Lower lobe of right lung (tissue), 2 donors: ENCODE data around the gene CXCR3. TPM values are rescaled to one million over a fixed set of nuclear protein-coding genes. Genes with fewer than 3 reads are reported as not detected.
"Not testable (repeated sequence)": the region's sequence is repeated elsewhere in the genome, so short reads cannot be mapped to it uniquely, and the experiment has no call there.

Experiments
- ATAC-seq, 2 donors: fragments of 200-7000 bp; cut with Tn5 transposase; one replicate each; pipeline ENCODE4 v1.9.1; 2020 to 2022; ENCODE audit warnings: mild to moderate bottlenecking in 2 of 2, moderate library complexity in 2 of 2
- DNase-seq: peaks from one replicate; pipeline ENCODE4 v3.0.0-alpha.2; 2020
- H3K27ac ChIP-seq: fragments of 200-600 bp; one replicate; pipeline ENCODE4 v1.8.0; 2022
- H3K27me3 ChIP-seq: fragments of 200-600 bp; one replicate; pipeline ENCODE4 v1.8.0; 2022; ENCODE audit warnings: low read depth
- H3K36me3 ChIP-seq: fragments of 200-600 bp; one replicate; pipeline ENCODE4 v1.8.0; 2022; ENCODE audit warnings: mild to moderate bottlenecking
- H3K4me1 ChIP-seq: fragments of 200-600 bp; one replicate; pipeline ENCODE4 v1.8.0; 2022
- H3K4me3 ChIP-seq: fragments of 200-600 bp; one replicate; pipeline ENCODE4 v1.8.0; 2022; ENCODE audit warnings: mild to moderate bottlenecking
- H3K9me3 ChIP-seq: fragments of 200-600 bp; one replicate; pipeline ENCODE4 v1.8.0; 2022
- CTCF ChIP-seq: fragments of 200-600 bp; IDR thresholded peaks from one replicate; pipeline ENCODE4 v1.8.0; 2022; ENCODE audit warnings: antibody characterized with exemption, mild to moderate bottlenecking
- intact Hi-C: fragments of 100-400 bp; cut with DNase I; formaldehyde crosslinking; loops from one replicate; pipeline ENCODE4 v1.11.0; 2022
- total RNA-seq: library from RNA; stranded (reverse); fragmentation: NEBNext Ultra II Directional; extraction: Animal tissue kit (Norgen Biotek cat#: 25700); gene quantifications from one replicate; pipeline ENCODE4 v1.2.1, GENCODE V29; 2021
- donor health status: DM: no; HTN: yes; CAD: no; lungs with severe emphysema.

Gene CXCR3
- total RNA-seq, 1 donor from 2014 or later, result 1.9 TPM

- Histone ChIP-seq H3K27ac (no peak overlapping the region), H3K36me3 (no peaks in the 10 kb centered on the region), H3K4me3 (no peak overlapping the region), H3K4me1 (no peaks in the 10 kb centered on the region), H3K27me3 (no peaks in the 10 kb centered on the region), H3K9me3 (no peaks in the 10 kb centered on the region)
- intact Hi-C loops, result no loop called here
- no peak for ATAC-seq
- no peak for TF ChIP-seq CTCF
- DNase-seq, result no peak
Measured at GRCh38 chrX:71653344-71653743, 35.0 kb upstream of the CXCR3 start.

GRCh38 chrX:71652405-71652804, 34.1 kb upstream of the CXCR3 start:
- Histone ChIP-seq H3K36me3 (no peaks in the 10 kb centered on the region), H3K27me3 (no peaks in the 10 kb centered on the region), H3K4me1 (no peaks in the 10 kb centered on the region), H3K27ac (no peak overlapping the region), H3K9me3 (no peaks in the 10 kb centered on the region), H3K4me3 (no peak overlapping the region)
- no peak for DNase-seq
- peak; percentile 43 for TF ChIP-seq CTCF
- ATAC-seq, result peak; percentile 62 to 67
- intact Hi-C loops, result no loop called here

DNA sequence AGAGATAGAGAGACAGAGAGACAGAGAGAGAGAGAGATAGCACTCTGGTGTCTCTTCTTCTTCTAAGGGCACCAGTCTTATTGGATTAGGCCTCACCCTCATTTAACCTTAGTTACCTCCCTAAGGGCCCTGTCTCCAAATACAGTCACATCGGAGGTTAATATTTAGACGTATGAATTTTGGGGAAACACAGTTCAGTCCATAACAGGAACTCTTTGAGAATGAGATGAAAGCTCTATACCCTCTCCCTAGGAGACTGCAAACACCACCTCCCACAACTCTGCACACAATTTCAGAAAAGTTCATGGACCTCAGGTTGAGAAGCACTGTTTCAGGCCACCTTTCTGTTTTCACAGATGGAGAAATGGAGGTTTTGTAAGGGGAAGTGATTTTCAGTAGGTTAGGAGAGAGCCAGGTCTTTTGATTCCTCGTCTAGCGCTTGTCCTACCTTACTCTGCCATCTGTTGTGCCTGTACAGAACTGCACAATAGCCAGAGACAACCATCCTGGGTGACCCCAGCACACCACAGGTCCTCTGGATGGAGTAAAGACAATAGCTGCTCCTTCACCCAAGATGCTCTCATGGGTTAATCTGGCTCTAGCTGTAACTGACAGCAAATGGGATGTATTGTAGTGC, 32.1 kb upstream of the CXCR3 start:
- ATAC-seq, result peak; percentile 70 to 85
- intact Hi-C loops, result no loop called here
- no peak overlapping the region for H3K4me3 ChIP-seq
- H3K27ac ChIP-seq, result no peak overlapping the region
- H3K27me3 ChIP-seq, result no peaks in the 10 kb centered on the region
- DNase-seq, result no peak
- no peaks in the 10 kb centered on the region for H3K9me3 ChIP-seq
- TF ChIP-seq CTCF, result peak; percentile 19
- H3K36me3 ChIP-seq, result no peaks in the 10 kb centered on the region
- H3K4me1 ChIP-seq, result no peaks in the 10 kb centered on the region

DNA sequence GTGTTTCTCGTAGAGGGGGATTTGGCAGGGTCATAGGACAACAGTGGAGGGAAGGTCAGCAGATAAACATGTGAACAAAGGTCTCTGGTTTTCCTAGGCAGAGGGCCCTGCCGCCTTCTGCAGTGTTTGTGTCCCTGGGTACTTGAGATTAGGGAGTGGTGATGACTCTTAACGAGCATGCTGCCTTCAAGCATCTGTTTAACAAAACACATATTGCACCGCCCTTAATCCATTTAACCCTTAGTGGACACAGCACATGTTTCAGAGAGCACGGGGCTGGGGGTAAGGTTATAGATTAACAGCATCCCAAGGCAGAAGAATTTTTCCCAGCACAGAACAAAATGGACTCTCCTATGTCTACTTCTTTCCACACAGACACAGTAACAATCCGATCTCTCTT, 26.1 kb upstream of the CXCR3 start:
- H3K4me3 ChIP-seq, H3K4me1 ChIP-seq, H3K27me3 ChIP-seq, H3K27ac ChIP-seq, ATAC-seq, H3K36me3 ChIP-seq, H3K9me3 ChIP-seq, DNase-seq, intact Hi-C loops: not testable (repeated sequence)

- intact Hi-C loops, result no loop called here
- no peak for ATAC-seq
- H3K36me3 ChIP-seq, result no peaks in the 10 kb centered on the region
- no peaks in the 10 kb centered on the region for H3K27me3 ChIP-seq
- TF ChIP-seq CTCF, result no peak
- H3K27ac ChIP-seq, result no peak overlapping the region
- no peaks in the 10 kb centered on the region for H3K9me3 ChIP-seq
- no peak for DNase-seq
- H3K4me1 ChIP-seq, result no peaks in the 10 kb centered on the region
- no peak overlapping the region for H3K4me3 ChIP-seq
Measured at GRCh38 chrX:71640002-71640401, 21.7 kb upstream of the CXCR3 start.

- Histone ChIP-seq H3K36me3 (no peaks in the 10 kb centered on the region), H3K9me3 (no peaks in the 10 kb centered on the region), H3K27ac (no peak overlapping the region), H3K4me3 (no peak overlapping the region), H3K4me1 (no peaks in the 10 kb centered on the region), H3K27me3 (no peaks in the 10 kb centered on the region)
- ATAC-seq, result no peak
- DNase-seq, result no peak
- no peak for TF ChIP-seq CTCF
- intact Hi-C loops, result no loop called here
Measured at GRCh38 chrX:71638409-71638808, 20.1 kb upstream of the CXCR3 start.
